GM12891 (cell line): ENCODE results near the gene G6PC3.
A peak's percentile ranks its signal among the peaks of the same experiment; 100 is the strongest.

Experiments
- DNase-seq: peaks from one replicate; pipeline ENCODE4 v3.0.0; 2011; ENCODE audit warnings: low spot score; ENCODE audit not compliant: insufficient read length
- FAIRE-seq: peaks from 2 replicates; lab custom pipeline; 2011; peaks lifted over from hg19 to GRCh38; lab: Jason Lieb, UNC
- PAX5 ChIP-seq: IDR thresholded peaks from 2 replicates; pipeline ENCODE4 v1.6.1; 2011; ENCODE audit warnings: low read length, moderate library complexity, mild to moderate bottlenecking; ENCODE audit not compliant: insufficient read depth, severe bottlenecking
- POLR2A ChIP-seq: IDR thresholded peaks from 2 replicates; pipeline ENCODE4 v1.6.1; 2011; ENCODE audit warnings: low read depth, low read length, control low read depth
- POLR2AphosphoS5 ChIP-seq: IDR thresholded peaks from 2 replicates; pipeline ENCODE4 v1.6.1; 2011; ENCODE audit warnings: low read depth, low read length, control low read depth
- POU2F2 ChIP-seq: IDR thresholded peaks from 2 replicates; pipeline ENCODE4 v1.6.1; 2011; ENCODE audit warnings: low read depth, mild to moderate bottlenecking, control low read depth, low read length, moderate library complexity
- SPI1 ChIP-seq: IDR thresholded peaks from 2 replicates; pipeline ENCODE4 v1.6.1; 2011; ENCODE audit warnings: low read depth, low read length, control low read depth
- TAF1 ChIP-seq: IDR thresholded peaks from 2 replicates; pipeline ENCODE4 v1.6.1; 2011; ENCODE audit warnings: low read depth, low read length, control low read depth

The G6PC3 gene

DNA sequence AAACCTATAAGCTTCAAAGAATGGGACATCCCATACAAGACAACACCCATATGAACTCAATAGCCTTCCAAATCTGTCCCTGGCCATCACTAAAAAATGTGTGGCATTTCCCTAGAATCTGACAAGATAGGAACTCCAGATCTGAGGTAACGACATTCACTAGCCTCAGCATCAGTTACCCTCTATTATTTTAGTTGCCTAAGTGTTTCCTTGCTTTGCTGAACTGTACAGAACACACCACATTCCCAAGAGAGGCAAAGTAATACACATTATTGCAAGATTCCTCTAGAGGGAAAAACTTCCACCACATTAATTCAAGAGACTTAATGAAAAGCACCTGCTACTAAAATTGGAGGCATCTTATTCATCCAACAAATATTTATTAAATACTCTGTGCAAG, 9.1 kb upstream of the G6PC3 start:
- no peak for TF ChIP-seq POLR2A
- no peak for TF ChIP-seq PAX5
- TF ChIP-seq POU2F2 = no peak
- TF ChIP-seq POLR2AphosphoS5 = no peak
- no peak for TF ChIP-seq SPI1
- no peak for TF ChIP-seq TAF1
- DNase-seq (no peak), FAIRE-seq (no peak)

- FAIRE-seq = no peak
- TF ChIP-seq TAF1 (no peak), POU2F2 (no peak), PAX5 (no peak), POLR2AphosphoS5 (no peak), SPI1 (no peak), POLR2A (no peak)
- DNase-seq = no peak
Observed at GRCh38 chr17:44062871-44063270, 7.7 kb upstream of the G6PC3 start.

DNA sequence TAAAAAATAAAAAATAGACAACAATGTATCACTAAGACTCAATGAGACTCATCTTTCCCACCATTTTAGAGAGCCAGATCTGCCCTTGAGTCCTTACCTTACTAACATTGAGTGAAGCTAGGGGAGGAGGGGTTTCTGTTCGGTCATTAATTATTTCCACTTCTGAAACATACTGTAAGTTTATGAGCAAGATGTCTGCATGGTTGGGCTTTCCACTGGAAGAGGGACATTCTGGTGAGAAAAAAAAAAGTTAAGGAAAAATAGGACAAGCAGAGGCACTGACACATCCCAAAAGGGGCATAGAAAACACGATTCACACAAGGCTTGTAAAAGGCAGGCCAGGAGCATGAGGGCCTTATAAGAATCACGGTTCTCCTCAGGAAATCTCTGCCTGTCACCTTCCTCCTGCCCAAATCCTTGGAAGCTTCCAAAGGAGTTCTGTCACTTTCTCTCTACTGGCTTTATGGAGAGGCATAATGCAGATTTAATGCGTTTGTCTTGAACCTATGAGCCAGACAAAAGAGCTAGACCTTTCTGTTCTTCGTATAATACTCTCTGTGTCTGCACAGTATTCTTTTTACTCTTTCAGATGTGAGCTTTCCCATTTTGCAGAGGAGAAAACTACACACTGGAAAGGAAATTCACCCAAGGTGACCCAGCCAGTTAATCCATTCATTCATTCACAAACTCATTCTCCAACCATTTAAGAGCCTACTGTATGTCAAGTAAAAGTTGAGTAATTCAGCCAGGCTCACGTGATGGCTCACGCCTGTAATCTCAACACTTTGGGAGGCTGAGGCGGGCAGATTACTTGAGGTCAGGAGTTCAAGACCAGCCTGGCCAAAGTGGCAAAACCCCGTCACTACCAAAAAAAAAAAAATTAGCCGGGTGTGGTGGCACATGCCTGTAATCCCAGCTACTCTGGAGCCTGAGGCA, 6.6 kb upstream of the G6PC3 start:
- no peak for FAIRE-seq
- no peak for DNase-seq
- TF ChIP-seq PAX5 (no peak), POLR2AphosphoS5 (no peak), TAF1 (no peak), POU2F2 (no peak), SPI1 (no peak), POLR2A (no peak)

DNA sequence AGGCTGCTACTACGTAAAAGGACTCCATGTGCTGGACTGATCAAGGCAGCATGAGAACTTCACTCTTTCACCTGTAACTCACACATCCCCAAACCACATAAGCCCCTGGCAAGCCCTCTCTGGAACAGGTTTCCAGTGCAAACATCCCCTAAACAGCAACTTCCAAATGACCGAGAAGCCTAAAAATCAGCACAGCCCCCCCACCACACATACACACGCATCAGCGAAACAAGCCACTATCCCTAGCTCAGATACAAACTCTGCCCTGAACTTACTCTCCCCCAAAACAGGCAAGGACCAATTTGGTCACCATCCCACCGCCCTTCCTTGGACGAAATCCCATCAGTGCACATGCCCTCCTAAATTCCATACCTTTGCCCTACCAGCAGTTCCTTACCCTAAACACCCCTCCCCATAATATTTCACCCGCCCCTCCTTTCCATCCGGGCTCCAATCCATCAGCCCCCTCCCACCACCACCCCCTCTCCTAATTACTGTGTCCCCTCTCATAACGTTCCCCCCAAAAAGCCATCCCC, 4.8 kb upstream of the G6PC3 start:
- TF ChIP-seq POLR2AphosphoS5 = no peak
- TF ChIP-seq POLR2A = no peak
- TF ChIP-seq TAF1 = no peak
- TF ChIP-seq POU2F2 = no peak
- no peak for TF ChIP-seq SPI1
- TF ChIP-seq PAX5 = no peak
- no peak for FAIRE-seq
- DNase-seq = no peak

DNA sequence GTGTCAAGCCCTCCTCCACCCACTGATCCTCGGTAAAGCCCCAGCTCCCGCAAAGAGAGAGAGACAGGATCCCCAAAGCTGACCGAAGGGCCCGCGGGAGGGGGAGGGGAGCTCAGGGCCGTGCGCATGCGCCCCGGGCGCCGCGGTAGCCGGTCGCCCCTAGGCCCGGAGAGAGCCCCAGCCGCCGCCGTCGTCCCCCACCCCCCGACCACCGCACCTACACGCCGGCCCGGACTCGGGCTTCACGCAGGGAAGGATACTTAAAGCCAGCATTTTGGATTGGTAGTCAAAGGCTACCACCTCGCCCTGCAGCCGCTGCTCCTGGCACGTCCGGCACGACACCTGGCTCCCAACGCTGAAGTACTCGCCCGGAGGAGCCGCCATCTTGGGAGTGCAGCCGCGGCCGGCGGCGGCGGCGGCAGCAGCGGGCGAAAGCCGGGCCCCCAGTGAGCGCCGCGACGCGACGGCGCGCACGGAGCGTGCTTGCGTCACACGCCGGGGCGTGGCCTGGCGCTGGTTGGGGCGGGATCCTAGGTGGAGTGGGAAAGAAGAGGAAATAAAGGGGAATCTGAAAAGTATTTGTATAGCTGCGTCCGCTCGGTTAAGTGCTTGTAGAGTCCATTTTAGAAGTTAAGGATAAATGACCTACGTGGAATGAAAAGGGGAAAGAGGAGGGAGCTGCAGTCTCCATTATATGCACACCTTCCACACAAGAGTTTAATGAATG, 4.2 kb upstream of the G6PC3 start, which contains the start of gene LSM12:
Gene LSM12, minus strand, starts transcription at position 468 of the 727 bp plus-strand sequence. Its CDS starts 84 bp downstream, at position 384.
- FAIRE-seq (peak; percentile 98), DNase-seq (peak; percentile 82)
- TF ChIP-seq POLR2AphosphoS5 (peak; percentile 85; the same call in 1 of the 2 replicates), POLR2A (peak; percentile 76), TAF1 (peak; percentile 88), SPI1 (no peak), POU2F2 (no peak)

DNA sequence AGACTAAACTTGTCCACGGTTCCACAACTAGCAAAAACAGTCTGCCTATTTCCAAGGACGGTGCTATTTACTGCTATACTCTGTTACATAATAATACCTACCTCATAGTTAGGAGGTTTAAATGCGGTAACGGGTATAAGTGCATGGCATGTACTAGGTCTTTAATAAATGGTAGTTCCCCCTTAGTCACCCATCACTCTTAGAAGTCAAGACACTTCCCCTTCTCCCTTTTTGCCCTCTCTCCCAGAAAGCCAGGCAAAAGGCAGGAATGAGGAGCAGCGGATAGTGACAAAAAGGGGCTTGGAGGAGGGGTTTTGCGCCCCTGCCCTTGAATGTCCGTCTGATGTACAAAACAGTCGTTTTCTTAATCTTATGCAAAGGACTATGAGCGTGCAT, 3.0 kb upstream of the G6PC3 start:
- DNase-seq (no peak), FAIRE-seq (no peak)
- TF ChIP-seq SPI1 = no peak

- no peak for DNase-seq
- FAIRE-seq = no peak
- no peak for TF ChIP-seq POU2F2
- no peak for TF ChIP-seq PAX5
- no peak for TF ChIP-seq POLR2AphosphoS5
- no peak for TF ChIP-seq TAF1
- no peak; the same call in 1 of the 2 replicates for TF ChIP-seq POLR2A
- no peak for TF ChIP-seq SPI1
Observed at GRCh38 chr17:44069974-44070454, 521 bp upstream of the G6PC3 start.

- TF ChIP-seq PAX5 (no peak), SPI1 (no peak), POLR2AphosphoS5 (no peak), TAF1 (no peak), POU2F2 (no peak), POLR2A (no peak)
- FAIRE-seq (peak; percentile 47), DNase-seq (no peak)
Observed at GRCh38 chr17:44071198-44071520, 624 bp downstream of the G6PC3 start.

GRCh38 chr17:44071772-44072171, 1.2 kb downstream of the G6PC3 start:
- FAIRE-seq = no peak

More at GRCh38 chr17:44071772-44072171, 1.2 kb downstream of the G6PC3 start:
- no peak for DNase-seq
- TF ChIP-seq SPI1 (no peak), POLR2A (no peak), PAX5 (no peak), TAF1 (no peak), POLR2AphosphoS5 (no peak), POU2F2 (no peak)
